Duodenal mucosa (tissue), 2 donors: ENCODE measurements around the gene PLA2G2E.

Source experiments
- H3K27ac ChIP-seq: one replicate; pipeline ENCODE4 v1.7.0; 2013; ENCODE audit warnings: low read depth, low read length
- H3K27me3 ChIP-seq, 2 donors: one replicate each; pipeline ENCODE4 v1.7.0; 2013; ENCODE audit warnings: low read length in 2 of 2, control low read depth in 1 of 2; ENCODE audit not compliant: insufficient read depth in 2 of 2, control insufficient read depth in 1 of 2
- H3K36me3 ChIP-seq, 2 donors: one replicate each; pipeline ENCODE4 v1.7.0; 2013; ENCODE audit warnings: low read length in 2 of 2, control low read depth in 1 of 2; ENCODE audit not compliant: insufficient read depth in 2 of 2, control insufficient read depth in 1 of 2
- H3K4me1 ChIP-seq, 2 donors: one replicate each; pipeline ENCODE4 v1.7.0; 2013; ENCODE audit warnings: low read length in 2 of 2, control low read depth in 1 of 2; ENCODE audit not compliant: insufficient read depth in 2 of 2, control insufficient read depth in 1 of 2
- H3K4me3 ChIP-seq, 2 donors: one replicate each; pipeline ENCODE4 v1.7.0; 2013; ENCODE audit warnings: low read length in 2 of 2, low read depth in 1 of 2
- H3K9ac ChIP-seq, 2 donors: one replicate each; pipeline ENCODE4 v1.7.0; 2013; ENCODE audit warnings: low read length in 2 of 2, low read depth in 1 of 2
- H3K9me3 ChIP-seq, 2 donors: one replicate each; pipeline ENCODE4 v1.7.0; 2013; ENCODE audit warnings: low read length in 2 of 2, control low read depth in 1 of 2; ENCODE audit not compliant: control insufficient read depth in 1 of 2

PLA2G2E gene

DNA sequence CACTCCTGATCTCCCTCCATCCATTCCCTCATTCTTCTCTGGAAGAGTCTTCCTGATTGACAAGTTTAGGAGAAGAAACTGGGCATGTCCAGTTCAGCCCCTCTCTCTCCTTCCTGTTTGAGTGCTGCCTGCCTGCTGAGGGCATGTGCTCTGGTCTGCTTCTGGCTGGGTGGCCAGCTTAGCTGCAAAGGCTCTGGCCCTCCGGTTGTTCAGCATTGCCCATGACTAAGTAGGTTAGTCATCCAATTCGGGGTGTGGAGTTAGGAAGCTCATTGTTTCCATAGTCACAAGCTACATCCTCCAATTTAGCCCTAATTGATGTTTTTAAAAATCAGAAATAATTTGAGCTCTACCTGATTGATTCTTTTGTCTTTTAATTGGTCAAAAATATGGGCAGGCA is 25.6 kb upstream of the PLA2G2E start:
- peaks cover 3 to 4% of the 10 kb centered on the region in 2 donors for H3K27me3 ChIP-seq
- no peak overlapping the region for H3K9ac ChIP-seq
- H3K4me3 ChIP-seq = no peak overlapping the region
- no peaks in the 10 kb centered on the region for H3K4me1 ChIP-seq
- H3K9me3 ChIP-seq = peaks cover 0 to 3% of the 10 kb centered on the region in 2 donors
- no peak overlapping the region for H3K27ac ChIP-seq
- H3K36me3 ChIP-seq = no peaks in the 10 kb centered on the region

DNA sequence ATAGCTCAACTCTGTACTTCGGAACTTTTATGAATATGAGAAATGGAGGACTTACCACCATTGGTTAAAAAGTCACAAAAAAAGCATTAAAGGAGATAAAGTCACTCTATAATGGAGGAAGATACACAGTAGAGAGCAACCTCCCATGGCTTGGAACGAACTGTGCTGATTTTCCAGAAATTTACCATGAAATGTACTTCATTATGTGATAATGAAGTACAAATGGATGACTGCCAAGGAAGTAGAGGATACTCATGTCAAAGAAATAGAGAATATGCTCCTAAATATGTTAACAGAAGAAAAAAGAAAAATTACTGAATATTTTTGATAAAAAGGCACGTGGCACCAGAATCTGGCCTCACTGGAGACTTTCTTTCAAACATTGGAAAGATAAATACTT is 23.6 kb upstream of the PLA2G2E start:
- H3K27ac ChIP-seq = no peak overlapping the region
- no peaks in the 10 kb centered on the region for H3K36me3 ChIP-seq
- H3K9me3 ChIP-seq = no peaks in the 10 kb centered on the region
- no peaks in the 10 kb centered on the region for H3K4me1 ChIP-seq
- no peak overlapping the region for H3K4me3 ChIP-seq
- no peak overlapping the region for H3K9ac ChIP-seq
- peaks cover 3 to 4% of the 10 kb centered on the region in 2 donors for H3K27me3 ChIP-seq

DNA sequence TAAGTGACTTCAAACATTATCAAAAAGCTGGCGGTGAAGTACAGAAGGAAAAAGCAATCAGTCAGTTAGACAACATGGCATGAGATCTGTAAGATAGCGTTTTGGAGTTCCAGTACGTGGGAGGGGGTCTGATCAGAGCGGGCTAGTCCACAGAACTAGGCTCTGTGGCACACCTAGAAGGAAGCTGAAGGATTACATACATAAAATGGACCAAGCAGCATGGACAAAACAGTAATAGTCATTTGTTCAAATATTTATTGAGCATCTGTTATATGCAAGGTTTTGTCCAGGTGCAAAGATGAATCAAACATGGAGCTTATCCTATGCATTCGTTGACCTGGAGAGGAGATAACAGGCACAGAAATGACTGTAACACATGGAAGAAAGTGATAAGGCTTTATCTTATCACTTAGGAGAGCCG is 22.9 kb upstream of the PLA2G2E start:
- Histone ChIP-seq H3K9ac (no peak overlapping the region), H3K36me3 (no peaks in the 10 kb centered on the region), H3K4me3 (no peak overlapping the region), H3K27me3 (peaks cover 3 to 4% of the 10 kb centered on the region in 2 donors), H3K27ac (no peak overlapping the region), H3K9me3 (no peaks in the 10 kb centered on the region), H3K4me1 (no peaks in the 10 kb centered on the region)

DNA sequence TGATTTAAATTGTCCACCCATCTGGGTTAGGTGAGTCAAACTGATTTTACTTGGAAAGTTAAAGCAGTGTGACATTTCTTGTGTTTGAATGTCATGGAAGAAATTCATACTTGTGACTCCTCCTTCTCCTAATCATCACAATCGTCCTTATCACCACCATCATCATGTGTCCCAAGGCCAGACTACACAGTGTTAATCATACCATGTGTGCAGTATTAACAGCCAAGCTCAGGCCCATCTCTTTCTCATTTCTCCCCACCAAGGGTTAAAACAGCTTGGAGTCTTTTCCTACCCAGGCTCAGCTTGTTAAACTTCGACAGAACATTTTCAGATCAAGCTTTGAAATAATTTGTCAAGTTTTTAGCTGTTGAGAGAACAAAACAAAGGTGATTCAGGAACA is 22.5 kb upstream of the PLA2G2E start:
- H3K4me1 ChIP-seq = no peaks in the 10 kb centered on the region
- no peaks in the 10 kb centered on the region for H3K9me3 ChIP-seq
- no peak overlapping the region for H3K27ac ChIP-seq
- H3K27me3 ChIP-seq = peaks cover 3 to 4% of the 10 kb centered on the region in 2 donors
- no peaks in the 10 kb centered on the region for H3K36me3 ChIP-seq
- H3K9ac ChIP-seq = no peak overlapping the region
- H3K4me3 ChIP-seq = no peak overlapping the region

DNA sequence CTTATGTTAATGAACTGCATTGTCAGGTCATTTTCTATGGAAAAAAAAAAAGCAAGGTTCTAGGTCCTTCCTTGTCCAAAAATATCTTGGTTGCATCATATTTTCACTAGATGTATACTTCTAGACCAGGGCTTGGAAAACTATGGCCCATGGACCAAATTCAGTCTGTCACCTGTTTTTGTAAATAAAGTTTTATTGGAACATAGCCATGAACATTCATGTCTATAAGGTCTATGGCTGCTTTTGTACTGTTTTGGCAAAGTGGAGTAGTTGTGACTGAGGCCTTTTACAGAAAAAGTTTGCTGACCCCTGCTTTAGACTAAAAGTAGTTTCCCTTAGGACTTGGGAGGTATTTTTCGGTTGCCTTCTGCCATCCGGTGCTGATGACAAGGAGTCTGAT is 19.2 kb upstream of the PLA2G2E start:
- H3K9ac ChIP-seq = no peak overlapping the region
- no peaks in the 10 kb centered on the region for H3K36me3 ChIP-seq
- H3K27me3 ChIP-seq = peaks cover 0 to 4% of the 10 kb centered on the region in 2 donors
- no peaks in the 10 kb centered on the region for H3K4me1 ChIP-seq
- no peaks in the 10 kb centered on the region for H3K9me3 ChIP-seq
- no peak overlapping the region for H3K4me3 ChIP-seq
- no peak overlapping the region for H3K27ac ChIP-seq

DNA sequence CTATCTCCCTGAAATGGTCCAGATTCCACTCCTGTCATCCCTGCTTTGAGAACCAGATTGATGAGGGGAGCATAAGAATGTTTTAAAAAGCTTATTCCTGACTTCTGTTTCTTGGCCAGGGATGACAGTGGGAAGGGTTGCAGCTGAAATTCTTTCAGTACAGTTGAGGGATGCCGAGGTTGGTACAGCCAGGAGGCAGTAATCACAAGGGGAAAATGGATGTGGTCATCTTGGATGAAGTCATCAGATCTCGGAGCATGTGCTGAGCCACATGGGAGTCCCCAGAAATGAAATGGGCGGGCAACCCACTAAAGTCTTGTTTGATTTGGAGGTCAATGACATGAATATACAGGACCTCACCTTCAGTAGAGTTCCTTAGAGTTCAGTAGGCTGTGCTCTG is 18.7 kb upstream of the PLA2G2E start:
- H3K4me3 ChIP-seq = no peak overlapping the region
- no peaks in the 10 kb centered on the region for H3K4me1 ChIP-seq
- peaks cover 0 to 4% of the 10 kb centered on the region in 2 donors for H3K27me3 ChIP-seq
- no peaks in the 10 kb centered on the region for H3K36me3 ChIP-seq
- no peak overlapping the region for H3K9ac ChIP-seq
- no peaks in the 10 kb centered on the region for H3K9me3 ChIP-seq
- no peak overlapping the region for H3K27ac ChIP-seq

DNA sequence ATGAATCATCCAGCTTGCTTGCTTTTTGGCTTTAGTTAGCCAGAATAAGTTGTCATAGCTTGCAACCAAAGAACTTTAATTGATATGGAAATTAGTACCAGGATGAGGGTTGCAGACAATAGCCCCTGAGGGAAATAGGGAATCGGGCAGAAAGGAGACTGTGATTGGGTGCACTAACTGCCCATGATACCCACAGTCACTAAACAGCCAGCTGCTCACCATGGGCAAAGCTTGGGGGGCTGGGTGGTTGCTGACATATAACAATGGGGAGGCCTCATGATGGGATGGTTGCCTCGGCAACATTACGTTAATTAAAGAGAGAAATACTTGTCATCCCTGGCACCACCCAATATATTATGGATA is 17.8 kb upstream of the PLA2G2E start:
- H3K27ac ChIP-seq = no peak overlapping the region
- H3K27me3 ChIP-seq = peaks cover 0 to 4% of the 10 kb centered on the region in 2 donors
- no peaks in the 10 kb centered on the region for H3K9me3 ChIP-seq
- no peak overlapping the region for H3K4me3 ChIP-seq
- H3K4me1 ChIP-seq = no peaks in the 10 kb centered on the region
- no peaks in the 10 kb centered on the region for H3K36me3 ChIP-seq
- H3K9ac ChIP-seq = no peak overlapping the region

DNA sequence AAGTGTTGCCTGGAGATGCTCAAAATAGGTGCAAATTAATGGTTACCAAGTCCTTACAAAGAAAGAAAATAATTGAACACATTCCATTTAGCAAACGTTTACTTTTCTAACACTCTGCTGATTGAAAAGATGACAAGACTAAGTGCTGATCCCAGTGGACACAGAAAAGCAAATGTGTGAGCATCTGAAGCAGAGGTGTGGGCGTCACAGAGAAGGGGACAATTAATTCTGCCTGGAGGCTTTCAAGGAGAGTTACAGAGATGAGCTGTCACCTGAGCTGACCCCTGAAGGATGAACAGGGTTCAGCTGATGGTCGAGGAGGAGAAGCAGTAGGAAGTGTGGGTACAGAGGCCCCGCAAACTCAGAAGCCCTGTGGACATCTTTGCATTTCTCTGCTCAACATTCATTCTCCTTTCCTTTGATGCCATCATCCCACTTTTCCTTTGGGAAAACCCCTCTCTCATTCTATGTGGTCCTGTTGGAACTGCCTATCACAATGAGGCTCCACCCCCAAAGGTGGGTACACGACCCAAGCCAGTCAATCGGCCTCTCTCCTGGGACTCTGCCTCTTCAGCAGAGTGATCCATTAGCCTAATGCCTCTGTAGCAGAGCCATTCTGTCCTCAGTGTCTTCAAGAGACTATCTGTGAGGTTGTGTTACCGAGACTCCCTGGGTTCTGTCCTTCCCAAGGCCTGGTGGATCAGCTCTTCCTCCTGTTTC is 17.2 kb upstream of the PLA2G2E start:
- H3K4me3 ChIP-seq = no peak overlapping the region
- no peaks in the 10 kb centered on the region for H3K36me3 ChIP-seq
- no peak overlapping the region for H3K9ac ChIP-seq
- no peaks in the 10 kb centered on the region for H3K9me3 ChIP-seq
- peaks cover 0 to 4% of the 10 kb centered on the region in 2 donors for H3K27me3 ChIP-seq
- H3K4me1 ChIP-seq = no peaks in the 10 kb centered on the region
- H3K27ac ChIP-seq = no peak overlapping the region

DNA sequence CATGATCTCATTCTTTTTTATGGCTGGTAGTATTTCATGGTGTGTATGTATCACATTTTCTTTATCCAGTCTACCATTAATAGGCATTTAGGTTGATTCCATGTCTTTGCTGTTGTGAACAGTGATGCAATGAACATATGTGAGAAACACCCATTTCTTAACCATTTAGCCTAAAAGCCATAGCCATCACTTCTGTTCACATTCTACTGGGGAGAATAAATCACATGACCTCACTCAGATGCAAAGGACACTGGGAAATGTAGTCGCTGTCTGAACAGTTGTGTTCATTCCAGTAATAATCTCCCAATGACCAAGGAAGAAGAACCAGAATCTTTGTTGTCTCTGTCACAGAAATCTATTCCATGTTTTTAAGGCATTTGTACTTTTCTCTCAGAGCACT is 15.1 kb upstream of the PLA2G2E start:
- Histone ChIP-seq H3K9me3 (no peaks in the 10 kb centered on the region), H3K27me3 (no peaks in the 10 kb centered on the region), H3K27ac (no peak overlapping the region), H3K4me3 (no peak overlapping the region), H3K4me1 (no peaks in the 10 kb centered on the region), H3K9ac (no peak overlapping the region), H3K36me3 (no peaks in the 10 kb centered on the region)

DNA sequence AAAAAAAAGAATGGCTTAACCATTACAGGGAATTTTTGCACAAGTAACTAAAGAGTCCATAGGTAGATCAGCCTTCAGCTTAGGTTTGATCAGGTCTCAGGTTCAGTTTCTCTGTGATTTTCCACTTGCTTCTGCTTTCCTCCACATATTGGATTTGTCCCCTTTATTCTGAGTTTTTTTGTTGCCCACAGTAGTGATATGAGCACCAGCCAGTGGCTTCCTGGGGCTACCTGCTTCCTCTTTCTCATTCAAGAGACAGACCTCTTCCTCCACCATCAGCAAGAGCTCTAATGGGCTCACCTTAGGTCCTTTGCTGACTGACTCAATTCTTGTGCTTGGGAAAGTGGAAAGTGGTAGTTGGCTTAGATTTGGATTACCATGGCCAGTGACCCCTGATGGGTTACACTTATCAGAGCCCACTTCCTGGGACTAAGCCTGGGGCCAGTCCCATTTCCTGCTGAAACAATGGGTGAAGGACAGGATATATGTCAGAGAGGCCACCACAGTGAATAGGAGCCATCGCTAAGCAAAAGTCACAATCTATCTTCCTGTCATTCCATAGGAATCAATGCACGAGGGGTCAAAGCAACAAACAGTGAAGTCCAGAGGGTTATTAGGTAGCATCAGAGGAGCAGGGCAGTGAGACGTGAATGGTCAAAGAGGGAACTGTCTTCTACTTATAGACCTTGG is 12.8 kb upstream of the PLA2G2E start:
- Histone ChIP-seq H3K9ac (no peak overlapping the region), H3K27ac (no peak overlapping the region), H3K36me3 (no peaks in the 10 kb centered on the region), H3K4me3 (no peak overlapping the region), H3K27me3 (no peaks in the 10 kb centered on the region), H3K4me1 (no peaks in the 10 kb centered on the region), H3K9me3 (peaks cover 12 to 22% of the 10 kb centered on the region in 2 donors)
